ENCODE results near the gene MERTK.
"Not testable (repeated sequence)": the region's sequence is repeated elsewhere in the genome, so short reads cannot be mapped to it uniquely, and the experiment has no call there.

Gene MERTK

DNA sequence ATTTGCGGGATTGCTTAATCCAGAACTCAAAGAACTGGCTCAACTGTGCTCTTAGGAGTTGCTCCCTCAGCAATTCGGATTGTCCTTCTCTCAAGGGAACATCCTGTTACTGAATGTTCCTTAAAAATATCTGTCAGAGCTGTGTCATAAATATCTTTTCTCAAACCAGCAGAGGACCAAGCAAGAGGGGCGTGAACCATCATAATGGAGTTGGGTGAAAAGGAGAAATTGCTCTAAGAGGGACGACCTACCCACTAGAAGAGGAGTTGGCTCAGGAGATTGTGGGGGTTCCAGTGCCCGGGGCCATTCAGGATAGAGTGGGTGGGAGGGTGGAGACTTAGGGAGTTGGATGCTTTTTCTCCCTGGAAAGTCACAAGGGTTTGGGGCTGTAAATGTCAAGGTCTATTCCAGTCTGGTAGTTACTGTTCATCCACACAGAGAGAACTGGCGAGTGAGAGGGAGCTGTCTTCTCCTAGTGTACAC lies 59.5 kb downstream of the MERTK start:
- no peak overlapping the region for H3K4me3 ChIP-seq (ENCODE audit: low read depth, low read length)
- DNase-seq (ENCODE audit: low read depth): no peak
- TF ChIP-seq CTCF (IDR thresholded peaks at IDR 0.05; ENCODE audit: control insufficient read depth, extremely low read depth, insufficient read depth): no peak

- DNase-seq (ENCODE audit: low read depth): no peak
- H3K4me3 ChIP-seq (ENCODE audit: low read depth, low read length): no peak overlapping the region
- TF ChIP-seq CTCF (IDR thresholded peaks at IDR 0.05; ENCODE audit: control insufficient read depth, extremely low read depth, insufficient read depth): no peak
Observed at GRCh38 chr2:111958901-111959300, 60.5 kb downstream of the MERTK start.

GRCh38 chr2:111961663-111962062 lies 63.3 kb downstream of the MERTK start:
- no peak for DNase-seq (ENCODE audit: low read depth)
- no peak for TF ChIP-seq CTCF (IDR thresholded peaks at IDR 0.05; ENCODE audit: control insufficient read depth, extremely low read depth, insufficient read depth)
- no peak overlapping the region for H3K4me3 ChIP-seq (ENCODE audit: low read depth, low read length)

GRCh38 chr2:111963086-111963485 lies 64.7 kb downstream of the MERTK start:
- DNase-seq (ENCODE audit: low read depth); H3K4me3 ChIP-seq (ENCODE audit: low read depth, low read length): not testable (repeated sequence)

DNA sequence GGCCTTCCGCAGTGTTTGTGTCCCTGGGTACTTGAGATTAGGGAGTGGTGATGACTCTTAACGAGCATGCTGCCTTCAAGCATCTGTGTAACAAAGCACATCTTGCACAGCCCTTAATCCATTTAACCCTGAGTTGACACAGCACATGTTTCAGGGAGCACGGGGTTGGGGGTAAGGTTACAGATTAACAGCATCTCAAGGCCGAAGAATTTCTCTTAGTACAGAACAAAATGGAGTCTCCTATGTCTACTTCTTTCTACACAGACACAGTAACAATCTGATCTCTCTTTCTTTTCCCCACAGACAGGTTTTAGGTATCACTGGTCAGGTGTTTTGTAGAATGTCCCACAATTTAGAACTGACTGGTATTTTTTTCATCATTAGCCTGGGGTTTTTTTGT lies 65.1 kb downstream of the MERTK start:
- DNase-seq (ENCODE audit: low read depth); H3K4me3 ChIP-seq (ENCODE audit: low read depth, low read length): not testable (repeated sequence)

- no peak for DNase-seq (ENCODE audit: low read depth)
- H3K4me3 ChIP-seq (ENCODE audit: low read depth, low read length): no peak overlapping the region
- TF ChIP-seq CTCF (IDR thresholded peaks at IDR 0.05; ENCODE audit: control insufficient read depth, extremely low read depth, insufficient read depth): no peak
Observed at GRCh38 chr2:111965062-111965461, 66.7 kb downstream of the MERTK start.

GRCh38 chr2:111966241-111966640 lies 67.8 kb downstream of the MERTK start:
- no peak for DNase-seq (ENCODE audit: low read depth)
- no peak overlapping the region for H3K4me3 ChIP-seq (ENCODE audit: low read depth, low read length)
- TF ChIP-seq CTCF (IDR thresholded peaks at IDR 0.05; ENCODE audit: control insufficient read depth, extremely low read depth, insufficient read depth): no peak

DNA sequence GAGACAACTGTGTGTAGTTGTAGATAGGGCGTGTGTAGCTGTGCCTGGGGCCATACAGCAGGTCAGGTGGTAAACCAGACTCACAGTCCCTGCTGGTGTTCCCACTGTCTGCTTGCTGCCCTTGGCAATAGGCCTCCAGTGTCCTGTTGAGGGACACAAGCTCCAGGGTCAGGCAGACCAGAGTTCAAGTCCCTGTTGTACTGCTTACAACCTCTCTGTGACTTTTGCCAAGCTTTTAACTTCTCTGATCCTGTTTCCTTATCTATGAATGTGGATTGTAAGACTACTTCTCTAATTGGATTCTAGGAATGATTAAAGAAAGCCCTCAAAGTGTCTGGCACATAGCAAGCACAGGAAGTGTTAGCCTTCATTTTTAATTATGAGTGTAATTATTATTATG lies 68.6 kb downstream of the MERTK start:
- TF ChIP-seq CTCF (IDR thresholded peaks at IDR 0.05; ENCODE audit: control insufficient read depth, extremely low read depth, insufficient read depth): no peak
- H3K4me3 ChIP-seq (ENCODE audit: low read depth, low read length): no peak overlapping the region
- DNase-seq (ENCODE audit: low read depth): no peak
